Activated CD4-positive, alpha-beta T cell treated with anti-CD3 and anti-CD28 coated beads, Interleukin-2, amount 10 ng/mL, durations not matched to agents 24 days and 14 days (primary cell): ENCODE data around the gene CHD5. TPM values are rescaled to one million over a fixed set of nuclear protein-coding genes. Genes with fewer than 3 reads are reported as not detected.
"Not testable (repeated sequence)": the region's sequence is repeated elsewhere in the genome, so short reads cannot be mapped to it uniquely, and the experiment has no call there.

Experiments
- DNase-seq: peaks from one replicate; pipeline ENCODE4 v3.0.0; 2022
- H3K27ac Mint-ChIP-seq: one replicate; pipeline ENCODE4 v1.8.0; 2022; ENCODE audit warnings: mild to moderate bottlenecking, mixed read lengths
- H3K27me3 Mint-ChIP-seq: one replicate; pipeline ENCODE4 v1.8.0; 2022; ENCODE audit warnings: mixed read lengths
- H3K36me3 Mint-ChIP-seq: one replicate; pipeline ENCODE4 v1.8.0; 2022; ENCODE audit warnings: low read depth, mild to moderate bottlenecking, mixed read lengths
- H3K4me1 Mint-ChIP-seq: one replicate; pipeline ENCODE4 v1.8.0; 2021; ENCODE audit warnings: mixed read lengths
- H3K4me3 Mint-ChIP-seq: one replicate; pipeline ENCODE4 v1.8.0; 2022; ENCODE audit warnings: mild to moderate bottlenecking, moderate library complexity, mixed read lengths
- H3K9me3 Mint-ChIP-seq: one replicate; pipeline ENCODE4 v1.8.0; 2021; ENCODE audit warnings: mixed read lengths
- intact Hi-C: fragments of 100-400 bp; cut with micrococcal nuclease; formaldehyde crosslinking; loops from one replicate; pipeline ENCODE4 v1.15.1; 2023
- total RNA-seq: library from RNA; stranded (reverse); gene quantifications from 2 replicates; pipeline ENCODE4 v1.2.3, GENCODE V29; 2022

The CHD5 gene
- total RNA-seq, 1 donor from 2014 or later, result 0.63 TPM

DNA sequence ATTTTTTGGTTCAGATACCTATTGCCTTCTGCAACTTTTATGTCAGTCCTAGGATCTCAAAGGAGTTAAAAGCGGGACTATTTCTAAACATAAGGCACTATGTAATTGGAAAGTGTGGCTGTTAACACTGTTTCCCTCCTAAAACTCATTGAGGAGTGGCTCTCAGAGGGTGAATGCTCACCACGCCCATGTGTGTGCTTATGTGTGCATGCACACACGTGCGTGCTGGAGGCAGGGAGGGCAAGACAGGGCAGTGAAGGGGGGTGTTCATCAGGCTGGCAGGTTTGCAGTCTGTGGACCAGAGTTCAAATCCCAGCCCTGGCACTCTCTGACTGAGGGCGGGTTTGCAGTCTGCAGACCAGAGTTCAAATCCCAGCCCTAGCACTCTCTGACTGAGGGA lies 112.0 kb downstream of the CHD5 start:
- intact Hi-C loops, result no loop called here
- Mint-ChIP-seq H3K27me3 (no peaks in the 10 kb centered on the region), H3K36me3 (peaks cover 14% of the 10 kb centered on the region), H3K4me3 (no peak overlapping the region), H3K27ac (no peak overlapping the region), H3K9me3 (no peaks in the 10 kb centered on the region), H3K4me1 (no peaks in the 10 kb centered on the region)
- DNase-seq, result no peak

- no peak for DNase-seq
- no peak overlapping the region for H3K4me3 Mint-ChIP-seq
- intact Hi-C loops, result no loop called here
- no peaks in the 10 kb centered on the region for H3K27me3 Mint-ChIP-seq
- no peaks in the 10 kb centered on the region for H3K9me3 Mint-ChIP-seq
- H3K27ac Mint-ChIP-seq, result no peak overlapping the region
- H3K36me3 Mint-ChIP-seq, result peaks cover 17% of the 10 kb centered on the region
- H3K4me1 Mint-ChIP-seq, result no peaks in the 10 kb centered on the region
Observed at GRCh38 chr1:6066680-6067079, 113.4 kb downstream of the CHD5 start.

GRCh38 chr1:6065093-6065858 lies 114.8 kb downstream of the CHD5 start:
- no peaks in the 10 kb centered on the region for H3K4me1 Mint-ChIP-seq
- intact Hi-C loops, result no loop called here
- H3K9me3 Mint-ChIP-seq, result no peaks in the 10 kb centered on the region
- DNase-seq, result no peak
- no peak overlapping the region for H3K4me3 Mint-ChIP-seq
- no peak overlapping the region for H3K27ac Mint-ChIP-seq
- H3K36me3 Mint-ChIP-seq, result peaks cover 17% of the 10 kb centered on the region
- no peaks in the 10 kb centered on the region for H3K27me3 Mint-ChIP-seq

GRCh38 chr1:6063532-6064053 lies 116.5 kb downstream of the CHD5 start:
- intact Hi-C loops, H3K9me3 Mint-ChIP-seq, H3K4me3 Mint-ChIP-seq, H3K27me3 Mint-ChIP-seq, H3K4me1 Mint-ChIP-seq, H3K27ac Mint-ChIP-seq, DNase-seq: not testable (repeated sequence)
- H3K36me3 Mint-ChIP-seq, result peaks cover 19% of the 10 kb centered on the region

DNA sequence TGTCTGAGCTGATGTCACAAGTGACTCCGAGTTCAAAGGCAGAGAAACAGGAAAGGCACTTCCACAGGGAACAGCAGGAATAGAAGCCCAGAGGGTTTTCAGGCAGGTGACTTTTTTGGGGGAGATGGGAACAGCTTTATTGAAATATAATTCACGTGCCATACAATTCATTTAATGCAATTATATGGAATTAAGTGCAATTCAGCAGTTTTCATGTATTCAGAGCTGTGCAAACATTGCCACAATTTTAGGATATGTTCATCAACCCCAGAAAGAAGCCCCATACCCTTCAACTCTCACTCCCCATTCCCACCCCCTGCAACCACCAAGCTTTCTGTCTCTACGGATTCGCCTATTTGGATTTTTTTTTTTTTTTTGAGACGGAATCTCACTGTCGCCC lies 117.5 kb downstream of the CHD5 start:
- no peak for DNase-seq
- H3K36me3 Mint-ChIP-seq, result peaks cover 23% of the 10 kb centered on the region
- H3K27me3 Mint-ChIP-seq, result no peaks in the 10 kb centered on the region
- no peaks in the 10 kb centered on the region for H3K9me3 Mint-ChIP-seq
- no peak overlapping the region for H3K4me3 Mint-ChIP-seq
- H3K4me1 Mint-ChIP-seq, result peaks cover 4% of the 10 kb centered on the region
- H3K27ac Mint-ChIP-seq, result no peak overlapping the region
- intact Hi-C loops, result no loop called here

DNA sequence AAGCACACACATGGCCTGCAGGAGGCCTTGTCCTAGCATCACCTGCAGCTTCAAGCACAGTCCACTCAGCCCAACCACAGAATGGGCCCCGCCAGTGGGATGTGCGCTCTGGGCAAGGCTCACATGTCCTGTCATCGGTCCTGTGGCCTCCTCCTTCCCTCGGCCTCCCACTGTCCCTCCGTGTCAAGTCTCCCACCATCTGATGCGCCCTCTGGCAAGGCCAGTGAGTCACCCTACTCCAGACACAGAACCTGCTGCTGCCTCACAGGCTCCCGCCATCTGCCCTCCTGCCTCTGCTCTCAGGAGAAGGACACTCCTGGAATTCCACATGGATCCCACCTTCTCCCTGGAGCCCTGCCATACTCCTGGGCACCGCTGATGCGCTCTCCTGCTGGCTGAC lies 120.3 kb downstream of the CHD5 start:
- peaks cover 28% of the 10 kb centered on the region for H3K36me3 Mint-ChIP-seq
- no peaks in the 10 kb centered on the region for H3K9me3 Mint-ChIP-seq
- DNase-seq, result no peak
- intact Hi-C loops, result no loop called here
- no peak overlapping the region for H3K4me3 Mint-ChIP-seq
- no peaks in the 10 kb centered on the region for H3K27me3 Mint-ChIP-seq
- peaks cover 7% of the 10 kb centered on the region for H3K4me1 Mint-ChIP-seq
- no peak overlapping the region for H3K27ac Mint-ChIP-seq

- Mint-ChIP-seq H3K4me1 (peaks cover 10% of the 10 kb centered on the region), H3K27ac (no peak overlapping the region), H3K27me3 (no peaks in the 10 kb centered on the region), H3K4me3 (no peak overlapping the region), H3K36me3 (peaks cover 39% of the 10 kb centered on the region), H3K9me3 (no peaks in the 10 kb centered on the region)
- intact Hi-C loops, result no loop called here
- no peak for DNase-seq
Observed at GRCh38 chr1:6057170-6057845, 122.8 kb downstream of the CHD5 start.

GRCh38 chr1:6056572-6056948 lies 123.6 kb downstream of the CHD5 start:
- no peak overlapping the region for H3K4me3 Mint-ChIP-seq
- no peaks in the 10 kb centered on the region for H3K9me3 Mint-ChIP-seq
- H3K27me3 Mint-ChIP-seq, result no peaks in the 10 kb centered on the region
- intact Hi-C loops, result no loop called here
- peaks cover 37% of the 10 kb centered on the region for H3K36me3 Mint-ChIP-seq
- no peak for DNase-seq
- H3K27ac Mint-ChIP-seq, result no peak overlapping the region
- H3K4me1 Mint-ChIP-seq, result peaks cover 10% of the 10 kb centered on the region

GRCh38 chr1:6054596-6054995 lies 125.5 kb downstream of the CHD5 start:
- no peak for DNase-seq
- H3K4me1 Mint-ChIP-seq, result peaks cover 10% of the 10 kb centered on the region
- peaks cover 39% of the 10 kb centered on the region for H3K36me3 Mint-ChIP-seq

DNA sequence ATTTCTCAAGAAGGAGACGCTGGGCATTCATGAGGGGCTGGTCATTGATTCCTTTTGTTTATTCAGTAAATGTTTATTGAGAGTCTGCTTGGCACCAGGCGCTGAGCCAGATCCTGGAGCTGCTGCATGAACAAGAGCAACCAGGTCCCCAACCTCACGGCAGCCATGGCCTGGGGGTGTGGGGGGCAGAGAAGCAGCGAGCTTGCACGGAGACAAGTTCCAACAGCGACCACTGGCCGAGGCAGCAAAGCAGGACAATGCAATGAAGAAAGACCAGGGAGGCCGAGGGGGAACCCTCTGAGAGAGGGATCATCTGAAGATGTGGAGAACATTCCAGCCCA lies 126.9 kb downstream of the CHD5 start:
- Mint-ChIP-seq H3K27ac (peak overlapping the region; percentile 8), H3K27me3 (no peaks in the 10 kb centered on the region), H3K9me3 (no peaks in the 10 kb centered on the region), H3K36me3 (peaks cover 37% of the 10 kb centered on the region), H3K4me1 (peaks cover 11% of the 10 kb centered on the region), H3K4me3 (no peak overlapping the region)
- DNase-seq, result no peak
- intact Hi-C loops, result no loop called here

More at GRCh38 chr1:6054596-6054995, 125.5 kb downstream of the CHD5 start:
- intact Hi-C loops, result no loop called here
- Mint-ChIP-seq H3K27me3 (no peaks in the 10 kb centered on the region), H3K27ac (no peak overlapping the region), H3K4me3 (no peak overlapping the region), H3K9me3 (no peaks in the 10 kb centered on the region)

DNA sequence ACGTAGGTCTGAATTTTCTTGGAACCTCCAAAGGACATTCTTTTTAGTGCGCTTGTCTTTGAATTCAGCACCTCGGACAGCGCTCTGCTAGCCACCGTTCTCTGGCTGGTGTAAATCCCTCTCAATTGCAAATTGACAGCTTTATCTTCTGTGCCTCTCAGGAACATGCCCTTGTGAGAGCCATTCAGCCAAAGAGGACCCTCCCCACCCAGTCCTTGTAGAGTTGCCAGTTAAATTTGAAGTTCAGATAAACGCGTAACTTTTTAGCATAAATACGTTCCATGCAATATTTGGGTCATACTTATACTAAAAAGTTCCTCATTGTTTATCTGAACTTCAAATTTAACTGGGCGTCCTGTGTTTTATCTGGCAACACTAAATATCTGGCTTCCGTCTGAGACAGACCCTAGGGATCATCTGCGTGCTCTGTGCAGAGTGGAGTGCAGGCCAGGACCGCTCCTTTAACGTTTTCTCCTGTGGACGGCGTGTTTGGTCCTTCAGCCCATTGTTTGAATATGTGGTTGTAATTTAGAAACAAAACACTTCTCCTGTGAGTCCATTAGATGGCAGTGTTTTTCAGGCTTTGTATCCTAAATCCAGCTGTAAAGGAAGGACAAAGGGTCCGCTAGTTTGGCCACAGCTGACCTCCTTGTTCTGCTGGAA lies 127.4 kb downstream of the CHD5 start:
- H3K4me3 Mint-ChIP-seq, result no peak overlapping the region
- DNase-seq, result peak; percentile 85
- no peak overlapping the region for H3K27ac Mint-ChIP-seq
- intact Hi-C loops, result no loop called here
- H3K27me3 Mint-ChIP-seq, result no peaks in the 10 kb centered on the region
- H3K4me1 Mint-ChIP-seq, result peaks cover 9% of the 10 kb centered on the region
- H3K36me3 Mint-ChIP-seq, result peaks cover 34% of the 10 kb centered on the region
- H3K9me3 Mint-ChIP-seq, result no peaks in the 10 kb centered on the region

Other genes with a start within 250 kb of the CHD5 start
- gene NPHP4, start 187.9 kb downstream of the CHD5 start, total RNA-seq, result 20.0 and 21.0 TPM in 2 replicates
- gene KCNAB2, start 134.4 kb downstream of the CHD5 start, total RNA-seq, result 261 and 262 TPM in 2 replicates
- 437 and 463 TPM in 2 replicates for gene RPL22, start 19.3 kb upstream of the CHD5 start, total RNA-seq
- 53.2 and 54.7 TPM in 2 replicates for gene RNF207, start 25.8 kb upstream of the CHD5 start, total RNA-seq
- 67.6 and 69.4 TPM in 2 replicates for gene ICMT, start 55.6 kb upstream of the CHD5 start, total RNA-seq
- gene HES3, start 63.9 kb upstream of the CHD5 start, total RNA-seq, result not detected in 2 replicates
- 1.3 and 1.7 TPM in 2 replicates for gene GPR153, start 80.8 kb upstream of the CHD5 start, total RNA-seq
- 133 and 136 TPM in 2 replicates for gene ACOT7, start 213.4 kb upstream of the CHD5 start, total RNA-seq
- 0.19 and 0.26 TPM in 2 replicates for gene HES2, start 239.6 kb upstream of the CHD5 start, total RNA-seq
- gene ESPN, start 244.5 kb upstream of the CHD5 start, total RNA-seq, result 0.49 and 1.3 TPM in 2 replicates